Activated CD4-positive, alpha-beta T cell treated with anti-CD3 and anti-CD28 coated beads, Interleukin-2, Interleukin-6, amounts not matched to agents 100 ng/mL and 50 ng/mL, durations not matched to agents 16 hours and 8 hours (primary cell): ENCODE results near the gene FSHR.

Experiments used
- DNase-seq: peaks from one replicate; pipeline ENCODE4 v3.0.0-alpha.2; 2020

The FSHR gene

GRCh38 chr2:48948400-48949125 lies 205.8 kb downstream of the FSHR start:
- DNase-seq, result no peak

DNA sequence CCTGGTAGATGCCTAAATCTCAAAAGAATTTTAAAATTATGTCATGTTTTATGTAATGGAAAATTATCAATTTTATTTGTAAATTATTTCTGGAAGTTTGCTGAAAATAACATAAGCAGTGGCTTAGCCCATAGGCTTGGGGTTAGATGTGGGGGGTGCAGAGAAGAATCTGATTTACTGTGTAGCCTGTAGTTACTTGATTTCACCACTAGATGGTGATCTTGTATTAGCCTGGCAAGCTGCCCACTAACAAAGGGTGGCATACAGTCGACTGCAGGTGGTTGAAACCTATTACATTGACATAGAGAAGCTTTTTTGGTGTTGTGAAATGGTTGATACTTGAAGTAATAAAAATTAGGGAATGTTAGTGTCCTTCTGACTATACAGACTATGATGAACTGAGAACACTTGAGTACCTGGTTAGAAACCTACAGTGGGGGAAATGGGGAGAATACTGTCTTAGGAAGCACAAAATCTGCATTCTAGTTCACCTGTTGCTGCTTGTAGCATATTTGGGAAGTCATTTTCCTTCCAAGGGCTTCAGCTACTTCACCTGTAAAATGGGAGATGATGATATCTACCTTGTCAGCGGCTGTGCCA lies 207.8 kb downstream of the FSHR start:
- DNase-seq, result peak; percentile 55

- DNase-seq, result no peak
These were observed 209.4 kb downstream of the FSHR start for GRCh38 chr2:48944956-48945355.

GRCh38 chr2:48943436-48943835 lies 210.9 kb downstream of the FSHR start:
- DNase-seq, result no peak

DNA sequence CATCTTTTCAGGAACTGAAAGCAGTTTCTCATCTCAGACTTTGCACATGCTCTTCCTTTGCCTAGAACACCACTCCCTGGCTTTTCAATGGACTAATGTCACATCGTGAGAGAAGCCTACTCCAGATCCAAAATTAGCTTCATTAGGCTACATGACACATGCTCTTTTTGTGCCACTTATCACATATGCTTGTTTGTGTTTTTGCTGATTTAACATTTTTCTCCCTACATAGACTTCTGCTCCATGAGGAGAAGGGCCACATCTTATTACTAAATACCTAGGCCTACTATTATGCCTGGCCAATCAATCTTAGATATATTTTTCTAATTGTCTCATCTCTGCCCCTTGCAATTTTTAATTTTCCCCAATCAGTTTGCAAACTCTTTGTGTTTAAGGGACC lies 212.4 kb downstream of the FSHR start:
- DNase-seq, result no peak

- DNase-seq, result no peak
These were observed 212.9 kb downstream of the FSHR start for GRCh38 chr2:48941456-48941855.

DNA sequence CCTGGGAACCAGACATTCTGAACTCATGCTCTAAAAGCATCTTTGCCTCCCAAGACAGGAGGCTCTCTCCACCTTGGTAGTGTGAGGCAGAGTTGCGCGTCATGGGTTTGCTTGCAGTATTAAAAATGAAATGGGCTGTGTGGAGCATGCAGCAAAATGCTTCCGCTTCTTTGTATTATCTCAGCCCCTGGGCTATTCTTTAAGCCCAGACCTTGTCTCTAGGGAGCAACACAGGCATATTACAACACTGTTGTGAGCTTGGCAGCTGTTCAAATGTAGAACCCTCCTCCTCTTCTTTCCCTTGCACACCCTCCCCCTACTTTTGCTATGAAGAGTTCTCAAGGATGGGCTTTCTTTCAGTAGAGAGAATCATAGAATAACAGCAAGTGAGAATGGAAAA lies 213.7 kb downstream of the FSHR start:
- DNase-seq, result no peak

- no peak for DNase-seq
These were observed 215.1 kb downstream of the FSHR start for GRCh38 chr2:48939232-48939631.

DNA sequence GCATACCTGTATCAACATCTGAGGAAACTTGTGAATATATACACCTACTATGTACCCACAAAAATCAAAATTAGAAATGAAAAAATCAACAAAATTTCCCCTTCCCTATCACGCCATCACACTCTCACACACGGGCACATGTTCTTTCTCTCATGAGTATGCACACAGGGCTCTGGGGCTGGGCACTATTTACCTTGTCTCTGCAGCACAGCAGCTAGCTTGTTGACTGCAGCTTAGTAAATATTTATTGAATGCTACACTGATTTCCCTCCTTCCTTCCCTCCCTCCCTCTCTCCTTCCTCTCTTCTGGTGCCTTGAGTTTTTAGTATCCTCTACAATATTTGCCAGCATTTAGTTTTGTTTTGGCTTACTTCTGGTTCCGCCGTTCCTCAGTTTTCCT lies 216.1 kb downstream of the FSHR start:
- no peak for DNase-seq

- no peak for DNase-seq
These were observed 219.5 kb downstream of the FSHR start for GRCh38 chr2:48934807-48935206.

DNA sequence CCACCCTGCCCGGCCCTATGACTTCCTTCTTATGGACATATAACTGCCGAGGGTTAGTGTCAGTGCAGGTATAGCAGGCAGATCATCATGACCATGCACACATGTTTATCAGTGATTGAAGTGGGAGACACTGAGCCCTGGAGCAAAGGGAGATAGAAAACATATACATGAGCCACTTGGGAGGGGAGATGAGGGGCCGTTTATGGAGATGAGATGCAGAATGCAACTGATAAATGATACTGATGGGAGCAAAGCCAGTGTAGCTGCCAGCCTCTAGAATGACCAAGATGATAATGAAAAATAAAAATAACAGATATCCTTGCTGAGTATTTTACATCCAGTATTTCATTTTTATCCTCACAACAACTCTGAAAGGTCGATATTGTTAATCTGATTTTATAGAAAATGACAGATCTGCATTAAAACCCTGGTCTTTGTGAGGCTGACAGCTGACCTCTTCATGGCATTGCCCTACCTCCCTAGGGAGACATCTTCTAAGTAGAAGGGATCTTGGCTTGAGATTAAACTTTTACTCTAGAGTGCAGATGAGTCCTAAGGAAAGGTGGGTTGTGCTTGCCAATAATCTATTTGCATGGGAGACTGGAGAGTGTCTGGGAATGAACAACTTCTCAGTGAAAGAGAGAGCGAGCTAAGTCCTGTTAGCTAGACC lies 220.4 kb downstream of the FSHR start:
- DNase-seq, result no peak

DNA sequence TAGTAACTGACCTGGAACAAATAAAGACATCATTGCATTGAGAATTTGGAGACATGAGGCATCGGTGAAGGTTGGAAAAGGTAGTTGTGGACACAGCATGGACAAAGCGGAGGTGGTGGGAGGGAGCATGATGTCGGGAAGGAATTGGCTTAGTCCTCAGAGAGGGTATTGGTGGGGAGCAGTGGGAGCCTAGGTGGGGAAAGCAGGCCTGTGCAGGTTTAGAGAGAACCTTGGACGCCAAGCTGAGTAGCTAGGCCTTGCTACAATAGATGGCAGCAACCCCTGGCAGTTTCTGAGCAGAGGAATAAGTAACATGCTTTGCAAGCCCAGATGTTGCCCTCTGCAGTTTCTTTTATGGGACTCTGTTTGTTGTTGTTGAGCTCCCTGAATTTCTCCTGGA lies 221.6 kb downstream of the FSHR start:
- no peak for DNase-seq

DNA sequence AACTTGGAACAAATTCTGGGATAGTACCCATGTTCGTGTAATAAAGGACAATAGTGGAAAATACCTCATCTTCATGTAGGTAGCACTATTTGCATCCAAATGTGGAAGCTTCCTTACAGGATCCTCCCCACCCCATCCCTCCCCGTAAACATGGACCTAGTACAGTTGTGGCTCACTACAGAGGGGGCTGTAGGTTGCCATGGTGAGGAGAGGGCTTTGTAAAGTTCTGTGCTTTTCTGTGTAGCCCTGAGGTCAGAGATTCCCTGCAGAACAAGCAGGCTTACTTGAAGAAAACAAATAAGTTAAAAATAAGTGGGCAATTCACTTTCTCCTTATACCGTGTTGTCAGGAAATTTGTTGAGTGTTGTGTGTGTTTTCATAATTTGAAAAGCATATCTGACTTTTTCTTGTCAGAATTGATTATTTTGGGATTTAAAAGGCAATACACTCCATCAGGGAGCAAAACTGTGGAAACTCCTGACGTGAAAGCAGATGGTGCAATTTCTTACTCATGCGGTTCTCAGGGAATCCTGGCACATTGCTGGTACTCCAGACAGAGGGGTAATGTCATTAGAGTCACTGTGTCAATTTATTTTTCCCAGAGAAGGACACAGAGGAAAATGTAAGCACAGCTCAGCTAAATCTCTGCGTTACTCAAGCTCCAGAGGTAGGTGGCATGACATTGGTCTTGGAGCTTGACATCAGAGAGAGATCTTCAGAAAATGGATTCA lies 224.6 kb downstream of the FSHR start:
- no peak for DNase-seq

GRCh38 chr2:48927355-48927754 lies 227.0 kb downstream of the FSHR start:
- no peak for DNase-seq

GRCh38 chr2:48915884-48916283 lies 238.4 kb downstream of the FSHR start:
- DNase-seq, result no peak

- DNase-seq, result no peak
These were observed 239.1 kb downstream of the FSHR start for GRCh38 chr2:48915227-48915626.

DNA sequence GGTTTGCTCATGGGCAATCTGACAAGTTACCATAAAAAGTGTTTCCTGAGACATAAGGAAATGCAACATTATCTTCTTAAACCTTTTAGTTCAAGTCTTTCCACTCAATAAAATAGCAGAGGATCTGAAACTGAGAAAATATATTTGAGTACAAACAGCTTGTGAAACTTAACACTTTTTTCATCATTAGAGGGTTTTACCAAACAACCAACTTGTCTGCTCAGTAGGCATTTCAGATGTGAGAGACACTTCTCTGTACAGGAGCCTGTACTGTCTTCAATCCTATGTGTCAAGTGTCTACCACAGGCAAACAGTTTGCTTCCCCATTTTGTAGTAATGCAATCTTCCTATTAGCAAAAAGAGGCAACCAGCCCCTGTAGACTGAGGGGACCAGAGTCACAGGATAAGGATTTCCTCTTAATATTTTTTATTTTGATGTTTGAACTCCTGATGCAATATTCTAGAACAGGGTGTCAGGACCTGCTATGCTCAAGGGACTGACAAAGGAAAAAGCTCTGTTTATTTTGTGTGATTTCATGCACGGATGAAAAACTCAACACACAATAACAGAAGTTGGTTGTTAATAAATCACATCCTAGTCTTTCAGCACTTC lies 239.7 kb downstream of the FSHR start:
- DNase-seq, result no peak
